Measurements from ENCODE around the gene SIRPG.
"Not testable (repeated sequence)": the region's sequence is repeated elsewhere in the genome, so short reads cannot be mapped to it uniquely, and the experiment has no call there.

Gene SIRPG

GRCh38 chr20:1657556-1658334 is at the start of gene SIRPG:
Gene SIRPG, minus strand, starts transcription at chr20:1657779. Its CDS starts 65 bp downstream, at chr20:1657714.
- no peak for DNase-seq

DNA sequence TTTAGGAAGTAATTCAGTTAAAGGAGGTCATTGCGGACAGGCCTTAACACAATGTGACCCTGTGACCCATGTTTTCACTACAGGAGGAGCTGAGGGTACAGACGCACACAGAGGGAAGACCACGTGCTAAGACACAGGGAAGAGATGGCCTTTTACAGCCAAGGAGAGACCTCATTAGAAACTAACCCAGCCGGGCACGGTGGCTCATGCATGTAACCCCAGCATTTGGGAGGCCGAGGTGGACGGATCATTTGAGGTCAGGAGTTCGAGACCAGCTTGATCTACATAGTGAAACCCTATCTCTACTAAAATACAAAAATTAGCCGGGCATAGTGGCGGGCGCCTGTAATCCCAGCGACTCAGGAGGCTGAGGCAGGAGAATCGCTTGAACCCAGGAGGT is 49.3 kb upstream of the SIRPG start:
- not testable (repeated sequence) for DNase-seq

DNA sequence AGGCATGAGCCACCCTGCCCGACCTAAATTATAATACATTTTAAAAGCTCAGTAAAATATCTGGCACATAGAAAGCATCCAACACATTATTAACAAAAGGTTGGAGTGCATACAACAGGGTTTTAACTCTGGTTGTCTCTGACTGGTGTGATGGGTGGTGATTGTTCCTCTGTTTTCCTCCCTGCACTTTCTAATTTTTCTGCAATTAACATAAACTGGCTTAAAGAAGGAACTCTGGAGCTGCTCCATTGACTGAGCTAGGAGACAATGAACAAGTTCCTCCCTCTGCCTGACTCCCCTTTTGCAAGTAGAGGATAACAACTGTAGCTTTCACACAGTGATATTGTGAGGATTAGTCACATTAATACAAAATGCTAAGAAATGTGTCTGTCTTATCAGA is 48.5 kb upstream of the SIRPG start:
- DNase-seq = no peak

DNA sequence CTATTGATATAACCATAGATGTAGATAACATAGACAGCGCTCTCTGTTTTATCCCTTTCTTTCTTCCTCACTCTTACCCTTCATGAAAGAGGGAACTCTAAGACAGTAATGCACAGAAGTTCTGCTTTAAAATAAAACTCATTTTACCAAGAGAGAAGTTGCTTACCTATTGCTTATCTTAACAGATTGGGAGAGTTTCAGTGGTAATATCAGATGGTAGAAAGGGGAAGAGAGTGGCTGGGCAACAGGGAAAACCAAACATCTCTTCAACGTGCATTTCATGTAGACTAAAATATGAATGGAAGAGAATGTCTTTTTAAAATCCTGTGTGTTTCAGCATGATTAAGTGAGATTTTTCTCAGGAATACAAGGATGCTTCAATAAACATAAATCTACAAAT is 45.3 kb upstream of the SIRPG start:
- no peak for DNase-seq

DNA sequence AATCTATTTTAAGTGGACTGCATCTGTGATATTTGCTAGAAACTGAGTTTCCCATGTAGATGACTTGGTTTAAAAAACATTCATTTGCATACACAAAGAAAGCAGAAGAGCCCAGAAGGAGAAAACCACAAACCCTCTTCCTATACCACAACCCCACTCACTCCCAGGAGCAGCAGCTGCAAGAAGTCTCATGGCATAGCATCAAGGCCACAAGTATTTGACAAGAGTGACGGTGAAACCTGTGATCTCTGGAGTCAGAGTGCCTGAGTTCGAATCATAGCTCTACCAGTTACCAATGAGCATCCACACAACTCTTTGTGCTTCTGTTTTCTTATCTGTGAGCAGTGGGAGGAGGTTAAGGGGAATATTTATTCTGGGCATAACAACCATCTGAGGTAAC is 44.7 kb upstream of the SIRPG start:
- no peak for DNase-seq

DNA sequence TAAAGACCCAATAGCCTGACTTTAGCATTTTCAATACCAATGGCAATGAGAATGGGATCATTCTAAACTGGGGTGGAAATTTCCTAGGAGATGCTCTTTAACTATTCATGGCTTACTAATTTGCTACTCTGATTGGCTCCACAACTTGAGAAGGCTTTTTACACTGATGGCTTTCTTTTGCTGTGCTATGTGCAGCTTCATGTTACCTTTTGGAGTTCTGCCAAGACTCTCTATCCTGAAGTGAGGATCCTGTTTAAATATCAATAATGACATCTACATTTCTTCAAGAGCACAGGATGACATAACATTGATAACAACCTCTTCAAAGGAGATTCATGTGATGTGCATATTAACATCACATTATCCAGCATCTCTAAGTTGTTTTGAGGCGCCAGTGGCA is 43.4 kb upstream of the SIRPG start:
- DNase-seq = no peak

- DNase-seq = no peak
Observed at GRCh38 chr20:1697592-1697991, 40.0 kb upstream of the SIRPG start.

- no peak for DNase-seq
Observed at GRCh38 chr20:1696521-1697209, 39.1 kb upstream of the SIRPG start.

DNA sequence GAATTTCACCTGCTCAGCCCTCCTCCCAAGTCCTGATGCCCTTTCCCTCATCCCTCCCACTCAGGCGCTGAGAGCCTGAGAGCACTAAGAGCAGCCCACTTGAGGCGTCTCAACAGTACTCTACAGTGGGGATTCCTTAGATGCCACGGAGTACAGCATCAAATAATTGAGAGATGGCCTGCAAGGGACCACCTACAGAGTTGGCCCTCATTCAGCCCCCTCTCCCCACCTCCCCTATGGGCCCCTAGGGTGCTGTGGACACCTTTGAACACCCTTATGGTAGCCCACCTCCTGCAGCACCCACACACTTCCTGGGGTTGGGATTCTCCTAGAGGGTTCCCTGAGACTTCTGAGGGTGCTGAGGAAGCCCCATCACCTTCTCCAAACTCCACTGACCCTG is 37.1 kb upstream of the SIRPG start:
- no peak for DNase-seq

GRCh38 chr20:1693427-1693826 is 35.8 kb upstream of the SIRPG start:
- DNase-seq = no peak

- no peak for DNase-seq
Observed at GRCh38 chr20:1689721-1690120, 32.1 kb upstream of the SIRPG start.

GRCh38 chr20:1688886-1689538 is 31.4 kb upstream of the SIRPG start:
- DNase-seq = no peak

DNA sequence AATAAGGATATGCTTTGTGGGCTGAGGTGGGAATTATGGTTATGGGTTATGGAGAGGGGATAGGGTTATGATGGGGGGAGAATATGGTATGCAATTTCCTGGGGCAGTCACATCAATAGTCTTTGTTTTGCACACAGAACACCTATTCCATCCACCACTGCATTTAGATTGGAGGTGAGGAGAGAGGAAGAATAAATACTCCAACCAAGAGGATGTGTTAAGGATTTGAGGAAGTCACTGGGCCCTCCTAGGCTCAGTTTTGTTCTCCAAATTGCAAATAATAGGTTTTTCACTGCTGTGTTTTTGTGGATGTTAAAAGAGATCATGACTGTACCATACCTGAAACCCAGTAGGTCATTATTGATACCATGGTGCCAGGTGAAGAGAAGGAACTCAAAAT is 29.5 kb upstream of the SIRPG start:
- DNase-seq = no peak

- no peak for DNase-seq
Observed at GRCh38 chr20:1686151-1686748, 28.7 kb upstream of the SIRPG start.

- no peak for DNase-seq
Observed at GRCh38 chr20:1685304-1686052, 27.9 kb upstream of the SIRPG start.

DNA sequence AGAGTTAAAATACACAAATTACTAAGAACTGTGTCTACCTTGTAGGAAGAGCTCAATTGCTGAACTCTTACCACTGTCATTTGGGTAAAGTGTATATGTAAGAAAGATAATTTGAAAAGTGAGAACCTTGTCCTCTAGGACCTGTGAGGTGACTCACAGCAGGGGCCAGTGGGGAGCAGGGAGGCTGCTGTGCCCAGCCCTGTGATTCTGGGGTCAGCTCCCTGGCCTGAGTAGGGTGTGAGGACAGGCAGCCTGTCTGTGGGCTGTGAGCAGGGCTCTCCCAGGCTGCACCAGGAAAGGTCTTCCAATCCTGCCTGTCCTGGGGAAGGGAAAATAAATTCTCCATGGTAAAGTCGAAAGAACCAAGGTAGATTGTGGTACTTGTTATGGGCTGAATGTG is 27.3 kb upstream of the SIRPG start:
- no peak for DNase-seq

GRCh38 chr20:1676650-1677049 is 19.1 kb upstream of the SIRPG start:
- no peak for DNase-seq

DNA sequence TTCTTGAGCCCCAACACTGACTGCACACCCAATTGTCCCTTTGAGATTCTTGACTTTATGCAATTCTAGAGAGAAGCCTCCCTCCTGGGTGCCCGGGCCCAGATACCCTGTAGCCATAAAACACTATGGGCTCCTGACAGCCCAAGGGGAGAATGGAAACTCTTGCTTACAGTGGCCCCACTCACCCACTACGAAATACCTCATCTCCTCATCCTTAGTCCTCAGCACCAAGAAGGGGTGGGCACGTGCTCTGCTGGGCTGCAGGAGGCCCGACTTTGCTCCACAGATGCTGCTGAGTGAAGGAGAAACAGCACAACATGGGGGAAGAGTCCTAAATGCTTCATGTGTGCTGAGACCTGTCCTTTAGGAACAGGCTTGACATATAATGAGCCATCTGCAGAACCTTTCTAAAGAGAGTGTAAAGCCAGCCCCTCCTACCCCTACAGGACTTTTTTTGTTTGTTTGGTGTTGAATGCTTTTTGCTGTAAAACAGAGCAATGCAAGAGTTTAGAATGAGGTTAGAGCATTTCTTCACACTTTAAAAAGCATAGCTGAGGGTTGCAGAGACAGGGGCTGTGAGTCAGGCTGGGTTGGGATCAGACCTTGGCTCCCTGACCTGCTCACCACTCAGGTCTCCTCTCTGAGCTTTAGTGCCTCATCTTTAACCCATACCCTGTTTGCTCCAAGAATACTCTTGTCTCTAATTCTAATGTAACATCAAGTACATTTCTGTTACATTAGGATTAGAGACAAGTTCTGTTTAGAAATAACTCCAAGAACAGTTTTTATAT is 17.6 kb upstream of the SIRPG start:
- DNase-seq = no peak

GRCh38 chr20:1674361-1674760 is 16.8 kb upstream of the SIRPG start:
- DNase-seq = no peak

- no peak for DNase-seq
Observed at GRCh38 chr20:1673424-1673823, 15.8 kb upstream of the SIRPG start.

DNA sequence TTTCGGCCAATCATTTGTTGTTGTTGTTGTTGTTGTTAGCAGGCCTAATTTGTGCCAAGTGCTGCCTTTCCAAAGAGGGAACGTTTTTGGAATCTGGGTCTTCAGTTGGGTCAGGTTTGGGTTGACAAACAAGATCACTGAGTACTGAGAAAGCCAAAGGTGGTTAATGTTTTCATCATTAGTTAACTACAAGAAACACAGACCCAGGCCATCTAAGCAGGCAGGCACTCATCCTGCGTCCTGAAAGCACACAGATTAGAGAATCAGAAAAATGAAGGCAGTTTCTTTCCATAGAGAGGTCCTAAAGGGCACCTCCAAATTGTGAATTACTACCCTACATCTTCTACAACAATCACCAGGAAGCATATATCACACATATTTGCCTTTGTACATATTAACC is 15.1 kb upstream of the SIRPG start:
- no peak for DNase-seq

Measured in hippocampal formation (tissue), 2 donors.